Karpas-422 (cell line): ENCODE data around the gene MAB21L3. TPM values are rescaled to one million over a fixed set of nuclear protein-coding genes. Genes with fewer than 3 reads are reported as not detected.

Experiments used
- DNase-seq: peaks from one replicate; pipeline ENCODE4 v3.0.0-alpha.2; 2015
- H2AFZ ChIP-seq: fragments of 200-600 bp; sonication (generic); 2 replicates; pipeline ENCODE4 v1.6.1; 2014; ENCODE audit warnings: antibody characterized with exemption, low read length, mixed read lengths
- H3K27ac ChIP-seq: fragments of 200-600 bp; sonication (generic); 2 replicates; pipeline ENCODE4 v1.5.1; 2014; ENCODE audit warnings: mild to moderate bottlenecking, low read length, moderate library complexity
- H3K27me3 ChIP-seq: fragments of 200-600 bp; sonication (generic); 2 replicates; pipeline ENCODE4 v1.6.1; 2014; ENCODE audit warnings: low read length, mixed read lengths
- H3K36me3 ChIP-seq: fragments of 200-600 bp; sonication (generic); 2 replicates; pipeline ENCODE4 v1.6.1; 2014; ENCODE audit warnings: low read length, mixed read lengths; ENCODE audit not compliant: insufficient read depth
- H3K4me1 ChIP-seq: fragments of 200-600 bp; sonication (generic); 2 replicates; pipeline ENCODE4 v1.6.1; 2014; ENCODE audit warnings: mild to moderate bottlenecking, low read length, mixed read lengths
- H3K4me2 ChIP-seq: fragments of 200-600 bp; sonication (generic); 2 replicates; pipeline ENCODE4 v1.6.1; 2014; ENCODE audit warnings: low read length, low read depth, mild to moderate bottlenecking; ENCODE audit not compliant: poor library complexity, severe bottlenecking
- H3K4me3 ChIP-seq: fragments of 200-600 bp; sonication (generic); 2 replicates; pipeline ENCODE4 v1.5.1; 2014; ENCODE audit warnings: mild to moderate bottlenecking, antibody characterized with exemption, low read length, mixed read lengths
- H3K79me2 ChIP-seq: fragments of 200-600 bp; sonication (generic); 2 replicates; pipeline ENCODE4 v1.6.1; 2014; ENCODE audit warnings: mild to moderate bottlenecking, low read length, mixed read lengths
- H3K9ac ChIP-seq: fragments of 200-600 bp; sonication (generic); 2 replicates; pipeline ENCODE4 v1.6.0; 2014; ENCODE audit warnings: low read length
- H3K9me2 ChIP-seq: fragments of 200-600 bp; sonication (generic), shearing (Covaris generic); replicated peaks from 2 replicates; pipeline ENCODE4 v1.6.0; 2014; ENCODE audit warnings: mild to moderate bottlenecking, low read length, moderate library complexity; ENCODE audit not compliant: insufficient read depth
- H3K9me3 ChIP-seq: fragments of 300-700, 200-600 bp; sonication (generic); 2 replicates; pipeline ENCODE4 v1.6.1; 2014; ENCODE audit warnings: low read length, mixed read lengths
- H4K20me1 ChIP-seq: fragments of 200-600 bp; sonication (generic); 2 replicates; pipeline ENCODE4 v1.6.1; 2014; ENCODE audit warnings: mild to moderate bottlenecking, antibody characterized with exemption, low read length, low read depth; ENCODE audit not compliant: insufficient read depth
- total RNA-seq: library from RNA; depleted of rRNA; stranded (reverse); fragments of >200 nt; shearing (Covaris generic); gene quantifications from 2 replicates; pipeline ENCODE4 v1.2.3, GENCODE V29; 2014; ENCODE audit warnings: low replicate concordance

The MAB21L3 gene
- total RNA-seq, 1 experiment from 2014 or later = not detected

DNA sequence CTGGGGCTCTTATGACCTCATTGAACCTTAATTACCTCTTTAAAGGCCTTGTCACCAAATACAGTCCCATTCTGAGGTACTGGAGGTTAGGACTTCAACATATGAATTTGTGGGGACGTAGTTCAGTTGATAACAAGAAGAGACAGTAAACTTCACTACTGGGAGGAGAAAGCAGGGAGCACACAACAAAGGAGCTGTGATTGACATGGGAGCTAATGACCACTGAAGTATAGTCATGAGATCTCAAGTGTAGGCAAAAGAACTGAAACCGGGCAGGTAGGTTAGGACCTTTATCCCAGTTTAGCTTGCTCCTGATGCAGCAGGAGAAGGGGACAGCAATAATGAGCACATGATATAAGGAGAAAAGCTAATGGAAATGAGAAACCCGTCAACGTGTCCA lies 11.8 kb upstream of the MAB21L3 start:
- Histone ChIP-seq H3K9ac (no peak overlapping the region), H3K27ac (no peak overlapping the region), H3K4me3 (no peak overlapping the region), H3K4me1 (no peaks in the 10 kb centered on the region), H3K27me3 (no peaks in the 10 kb centered on the region), H3K9me3 (no peaks in the 10 kb centered on the region), H3K36me3 (no peaks in the 10 kb centered on the region), H4K20me1 (no peaks in the 10 kb centered on the region), H3K79me2 (no peaks in the 10 kb centered on the region), H3K4me2 (no peak overlapping the region), H3K9me2 (no peaks in the 10 kb centered on the region), H2AFZ (no peak overlapping the region)
- DNase-seq = no peak

DNA sequence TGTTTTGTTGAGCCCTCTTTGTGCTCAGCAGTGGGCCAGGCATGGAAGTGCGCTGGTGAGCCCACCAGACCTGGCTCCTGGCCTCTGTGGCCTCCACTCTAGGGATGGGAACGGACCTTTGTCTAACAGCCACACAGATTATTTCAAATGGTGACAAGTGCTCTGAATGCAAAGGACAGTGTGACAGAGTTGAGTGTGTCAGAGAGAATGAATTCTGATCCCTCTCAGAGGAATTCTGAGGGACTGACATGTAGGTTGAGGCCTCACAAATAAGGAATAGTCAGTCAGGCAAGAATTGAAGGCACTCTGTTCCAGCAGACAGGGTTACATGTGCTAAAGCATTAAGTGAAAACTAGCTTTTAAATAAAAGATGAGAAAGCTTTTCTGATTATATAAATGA lies 11.3 kb upstream of the MAB21L3 start:
- H3K4me2 ChIP-seq = no peak overlapping the region
- H3K9ac ChIP-seq = no peak overlapping the region
- H3K4me1 ChIP-seq = no peaks in the 10 kb centered on the region
- no peaks in the 10 kb centered on the region for H3K27me3 ChIP-seq
- H2AFZ ChIP-seq = no peak overlapping the region
- no peaks in the 10 kb centered on the region for H3K9me2 ChIP-seq
- H3K27ac ChIP-seq = no peak overlapping the region
- DNase-seq = no peak
- no peaks in the 10 kb centered on the region for H3K36me3 ChIP-seq
- no peak overlapping the region for H3K4me3 ChIP-seq
- no peaks in the 10 kb centered on the region for H3K9me3 ChIP-seq
- no peaks in the 10 kb centered on the region for H4K20me1 ChIP-seq
- no peaks in the 10 kb centered on the region for H3K79me2 ChIP-seq

DNA sequence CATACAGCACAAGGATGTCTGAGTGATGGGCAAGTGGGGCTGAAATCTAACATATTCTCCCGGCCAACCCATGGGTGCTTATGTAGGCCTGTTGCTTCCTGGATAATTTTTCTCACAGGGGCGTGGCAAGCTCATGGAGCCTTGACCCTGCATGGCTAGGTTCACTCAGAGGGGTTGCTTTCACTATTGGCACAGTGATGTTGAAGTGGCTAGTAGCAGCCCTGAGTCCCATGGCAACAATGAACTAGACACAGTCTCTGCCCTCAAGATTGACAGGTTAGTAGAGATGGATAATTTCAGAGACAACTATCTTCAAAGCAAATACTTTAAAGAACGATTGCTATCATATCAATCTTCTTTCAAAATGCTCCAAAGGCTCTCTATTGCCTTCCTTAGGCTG lies 6.5 kb upstream of the MAB21L3 start:
- Histone ChIP-seq H4K20me1 (no peaks in the 10 kb centered on the region), H3K79me2 (no peaks in the 10 kb centered on the region), H2AFZ (no peak overlapping the region), H3K9me3 (no peaks in the 10 kb centered on the region), H3K4me2 (no peak overlapping the region), H3K9ac (no peak overlapping the region), H3K4me1 (no peaks in the 10 kb centered on the region), H3K36me3 (no peaks in the 10 kb centered on the region), H3K27ac (no peak overlapping the region), H3K4me3 (no peak overlapping the region), H3K27me3 (no peaks in the 10 kb centered on the region), H3K9me2 (no peaks in the 10 kb centered on the region)
- DNase-seq = no peak

DNA sequence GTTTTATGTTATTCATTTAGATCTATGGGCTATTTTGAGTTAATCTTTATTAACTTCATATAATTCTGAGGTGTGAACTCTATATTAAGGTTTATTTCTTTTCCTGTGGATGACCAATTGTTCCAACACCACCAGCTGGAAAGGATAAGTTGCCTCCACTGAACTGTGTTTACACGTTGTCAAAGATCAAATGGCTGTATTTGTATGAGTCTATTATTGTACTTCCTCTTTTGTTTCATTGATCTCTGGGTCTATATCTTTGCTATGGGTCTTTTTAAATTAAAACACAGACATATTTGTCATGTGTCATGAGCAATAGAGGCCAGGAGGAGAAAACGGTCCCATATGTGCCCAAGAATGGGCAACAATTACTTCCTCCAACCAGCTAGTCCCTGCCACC lies 5.2 kb upstream of the MAB21L3 start:
- Histone ChIP-seq H3K79me2 (no peaks in the 10 kb centered on the region), H3K9me2 (no peaks in the 10 kb centered on the region), H3K4me3 (no peak overlapping the region), H3K27me3 (no peaks in the 10 kb centered on the region), H4K20me1 (no peaks in the 10 kb centered on the region), H3K9me3 (no peaks in the 10 kb centered on the region), H3K27ac (no peak overlapping the region), H3K4me1 (peaks cover 2% of the 10 kb centered on the region), H3K9ac (no peak overlapping the region), H3K36me3 (no peaks in the 10 kb centered on the region), H2AFZ (no peak overlapping the region), H3K4me2 (no peak overlapping the region)
- DNase-seq = no peak

DNA sequence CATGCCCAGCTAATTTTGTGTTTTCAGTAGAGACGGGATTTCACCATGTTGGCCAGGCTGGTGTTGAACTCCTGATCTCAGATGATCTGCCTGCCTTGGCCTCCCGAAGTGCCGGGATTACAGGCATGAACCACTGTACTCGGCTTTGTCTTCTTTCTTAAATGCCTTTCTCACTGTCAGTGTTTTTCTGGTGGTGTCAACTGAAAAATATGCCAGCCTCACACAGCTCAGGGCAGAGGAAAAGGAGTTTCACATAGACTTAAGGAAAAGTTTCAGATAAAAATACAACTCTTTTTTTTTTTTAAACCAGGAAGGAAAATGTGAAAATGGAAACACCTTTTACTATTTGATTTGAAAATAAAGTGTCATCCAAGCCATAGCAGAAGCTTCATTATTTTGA lies 4.6 kb upstream of the MAB21L3 start:
- Histone ChIP-seq H3K27ac (no peak overlapping the region), H3K4me3 (no peak overlapping the region), H3K27me3 (no peaks in the 10 kb centered on the region), H3K9me3 (no peaks in the 10 kb centered on the region), H4K20me1 (no peaks in the 10 kb centered on the region), H3K9ac (no peak overlapping the region), H3K9me2 (no peaks in the 10 kb centered on the region), H3K36me3 (no peaks in the 10 kb centered on the region), H3K4me2 (no peak overlapping the region), H3K4me1 (peaks cover 9% of the 10 kb centered on the region), H3K79me2 (no peaks in the 10 kb centered on the region), H2AFZ (no peak overlapping the region)
- no peak for DNase-seq

DNA sequence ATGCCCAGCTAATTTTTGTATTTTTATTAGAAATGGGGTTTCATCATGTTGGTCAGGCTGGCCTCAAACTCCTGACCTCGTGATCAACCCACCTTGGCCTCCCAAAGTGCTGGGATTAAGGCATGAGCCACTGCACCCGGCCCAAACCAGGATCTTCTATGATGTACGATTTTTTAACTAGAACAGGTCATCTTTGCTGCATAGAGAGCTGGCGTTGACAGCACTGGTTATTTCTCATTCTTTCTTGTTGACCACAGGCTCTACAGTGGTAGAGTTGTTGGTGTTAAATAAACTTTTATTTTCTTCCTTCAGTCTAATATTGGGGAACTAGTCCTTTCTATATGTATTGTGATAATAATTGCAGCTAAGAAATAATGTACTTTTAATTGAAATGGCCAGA lies 3.8 kb upstream of the MAB21L3 start:
- Histone ChIP-seq H3K36me3 (no peaks in the 10 kb centered on the region), H3K4me1 (peaks cover 14% of the 10 kb centered on the region), H3K4me3 (no peak overlapping the region), H3K27ac (no peak overlapping the region), H3K9me2 (no peaks in the 10 kb centered on the region), H3K27me3 (no peaks in the 10 kb centered on the region), H3K79me2 (no peaks in the 10 kb centered on the region), H4K20me1 (no peaks in the 10 kb centered on the region), H3K9ac (no peak overlapping the region), H3K9me3 (no peaks in the 10 kb centered on the region), H2AFZ (no peak overlapping the region), H3K4me2 (no peak overlapping the region)
- DNase-seq = no peak

DNA sequence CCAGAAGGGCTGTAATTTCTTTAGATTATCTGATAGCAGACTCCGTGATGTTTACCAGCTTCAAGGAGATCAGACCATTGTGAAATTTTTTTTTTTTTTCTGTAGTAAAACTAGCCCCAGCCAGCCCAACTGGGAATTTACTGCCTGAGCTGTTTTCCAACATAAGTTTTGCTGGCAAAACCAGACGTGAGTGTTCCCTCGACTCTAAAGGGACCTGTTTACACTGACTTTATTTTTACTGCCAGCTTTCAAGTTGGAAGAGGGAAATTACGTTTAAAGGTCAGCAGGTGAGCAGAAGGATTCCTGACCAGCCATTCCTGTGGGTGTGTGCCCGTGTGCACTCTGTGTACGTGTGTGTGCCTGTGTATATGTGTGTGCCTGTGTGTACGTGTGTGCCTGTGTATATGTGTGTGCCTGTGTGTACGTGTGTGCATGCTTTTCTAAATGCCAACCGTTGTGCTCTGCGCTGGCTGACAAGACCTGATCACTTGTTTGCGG lies 374 bp downstream of the MAB21L3 start:
- peaks cover 14% of the 10 kb centered on the region for H3K4me1 ChIP-seq
- no peak overlapping the region for H3K4me2 ChIP-seq
- no peak overlapping the region for H2AFZ ChIP-seq
- H3K9me3 ChIP-seq = no peaks in the 10 kb centered on the region
- no peaks in the 10 kb centered on the region for H3K9me2 ChIP-seq
- no peak overlapping the region for H3K9ac ChIP-seq
- no peak overlapping the region for H3K27ac ChIP-seq
- H3K36me3 ChIP-seq = no peaks in the 10 kb centered on the region
- no peaks in the 10 kb centered on the region for H3K79me2 ChIP-seq
- no peaks in the 10 kb centered on the region for H3K27me3 ChIP-seq
- H4K20me1 ChIP-seq = no peaks in the 10 kb centered on the region
- no peak for DNase-seq
- H3K4me3 ChIP-seq = no peak overlapping the region

DNA sequence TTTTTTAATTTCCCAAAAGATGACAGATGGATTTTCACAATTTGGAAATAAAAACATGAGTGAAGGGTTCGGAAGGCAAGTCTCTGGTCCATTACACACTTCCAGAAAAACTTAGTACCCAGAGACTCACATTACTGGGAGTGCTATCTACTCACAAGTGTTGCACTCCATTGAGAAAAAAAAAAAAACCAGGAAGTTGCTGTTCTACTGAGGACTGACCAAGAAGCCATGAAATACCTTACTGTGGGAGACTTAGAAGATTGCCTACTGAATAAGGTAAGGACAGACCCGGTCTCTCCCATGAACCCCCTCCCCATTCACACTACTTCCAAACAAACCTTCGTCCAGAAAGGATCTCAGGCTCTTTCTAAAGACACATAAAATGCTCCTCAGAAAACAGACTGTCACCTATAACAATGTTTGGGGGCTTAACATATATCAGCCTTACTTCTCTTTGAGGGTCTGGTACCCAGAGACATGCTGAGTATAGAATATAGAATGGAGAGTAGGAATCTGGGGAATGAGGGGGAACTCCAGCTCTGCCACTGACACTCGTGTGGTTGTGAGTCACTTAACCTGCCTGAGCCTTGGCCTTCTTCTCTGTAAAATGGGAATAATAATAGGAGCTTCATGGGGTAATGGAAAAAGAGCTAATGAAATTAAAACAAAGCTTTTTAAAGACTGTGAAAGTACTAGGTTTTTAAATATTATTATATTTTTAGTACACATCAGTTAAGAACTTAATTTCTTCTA lies 1.4 kb downstream of the MAB21L3 start:
- H2AFZ ChIP-seq = no peak overlapping the region
- H3K4me2 ChIP-seq = no peak overlapping the region
- H4K20me1 ChIP-seq = no peaks in the 10 kb centered on the region
- no peak overlapping the region for H3K27ac ChIP-seq
- no peaks in the 10 kb centered on the region for H3K36me3 ChIP-seq
- no peaks in the 10 kb centered on the region for H3K9me3 ChIP-seq
- no peaks in the 10 kb centered on the region for H3K9me2 ChIP-seq
- H3K27me3 ChIP-seq = no peaks in the 10 kb centered on the region
- no peaks in the 10 kb centered on the region for H3K79me2 ChIP-seq
- DNase-seq = no peak
- H3K9ac ChIP-seq = no peak overlapping the region
- no peak overlapping the region for H3K4me3 ChIP-seq
- H3K4me1 ChIP-seq = peaks cover 14% of the 10 kb centered on the region
